ENCODE results near the gene OR51G2.

The OR51G2 gene

DNA sequence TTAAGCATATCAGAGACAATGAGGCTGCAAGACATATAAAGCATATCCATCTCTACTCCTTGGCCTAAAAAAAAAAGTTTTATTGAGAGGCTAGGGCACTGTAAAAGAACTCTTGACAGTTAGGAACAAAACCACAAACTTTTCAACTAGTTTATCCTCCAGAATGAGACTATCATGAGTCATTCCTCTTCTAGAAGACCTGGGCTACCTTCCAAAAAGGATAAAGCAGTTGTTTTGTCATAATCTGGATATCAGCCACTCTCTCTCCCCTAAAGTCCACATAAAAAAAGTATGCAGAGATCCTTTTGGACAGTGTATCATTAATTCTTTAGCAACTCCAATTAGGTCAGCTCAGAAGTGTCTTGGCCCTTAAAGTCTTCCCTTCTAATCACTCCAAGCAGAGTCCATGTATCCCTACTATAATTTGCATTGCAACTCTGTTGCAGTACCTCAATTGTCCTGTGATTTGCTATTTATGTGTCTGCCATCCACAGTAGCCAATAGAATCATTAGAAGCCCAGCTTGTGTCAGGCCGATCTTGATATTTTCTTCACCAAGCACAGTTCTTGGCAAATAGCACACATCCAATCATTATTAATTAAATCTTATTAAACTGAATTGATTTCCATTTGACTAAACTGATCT is 27.0 kb downstream of the OR51G2 start:
- peak; percentile 87 for DNase-seq (ENCODE audit: low read depth)
- TF ChIP-seq, protein P1, sequence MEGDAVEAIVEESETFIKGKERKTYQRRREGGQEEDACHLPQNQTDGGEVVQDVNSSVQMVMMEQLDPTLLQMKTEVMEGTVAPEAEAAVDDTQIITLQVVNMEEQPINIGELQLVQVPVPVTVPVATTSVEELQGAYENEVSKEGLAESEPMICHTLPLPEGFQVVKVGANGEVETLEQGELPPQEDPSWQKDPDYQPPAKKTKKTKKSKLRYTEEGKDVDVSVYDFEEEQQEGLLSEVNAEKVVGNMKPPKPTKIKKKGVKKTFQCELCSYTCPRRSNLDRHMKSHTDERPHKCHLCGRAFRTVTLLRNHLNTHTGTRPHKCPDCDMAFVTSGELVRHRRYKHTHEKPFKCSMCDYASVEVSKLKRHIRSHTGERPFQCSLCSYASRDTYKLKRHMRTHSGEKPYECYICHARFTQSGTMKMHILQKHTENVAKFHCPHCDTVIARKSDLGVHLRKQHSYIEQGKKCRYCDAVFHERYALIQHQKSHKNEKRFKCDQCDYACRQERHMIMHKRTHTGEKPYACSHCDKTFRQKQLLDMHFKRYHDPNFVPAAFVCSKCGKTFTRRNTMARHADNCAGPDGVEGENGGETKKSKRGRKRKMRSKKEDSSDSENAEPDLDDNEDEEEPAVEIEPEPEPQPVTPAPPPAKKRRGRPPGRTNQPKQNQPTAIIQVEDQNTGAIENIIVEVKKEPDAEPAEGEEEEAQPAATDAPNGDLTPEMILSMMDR (IDR thresholded peaks at IDR 0.05; ENCODE audit: low read length, missing control alignments): peak; percentile 29
- no peak overlapping the region for H3K4me3 ChIP-seq (replicated peaks; ENCODE audit: low read depth, low read length)

DNA sequence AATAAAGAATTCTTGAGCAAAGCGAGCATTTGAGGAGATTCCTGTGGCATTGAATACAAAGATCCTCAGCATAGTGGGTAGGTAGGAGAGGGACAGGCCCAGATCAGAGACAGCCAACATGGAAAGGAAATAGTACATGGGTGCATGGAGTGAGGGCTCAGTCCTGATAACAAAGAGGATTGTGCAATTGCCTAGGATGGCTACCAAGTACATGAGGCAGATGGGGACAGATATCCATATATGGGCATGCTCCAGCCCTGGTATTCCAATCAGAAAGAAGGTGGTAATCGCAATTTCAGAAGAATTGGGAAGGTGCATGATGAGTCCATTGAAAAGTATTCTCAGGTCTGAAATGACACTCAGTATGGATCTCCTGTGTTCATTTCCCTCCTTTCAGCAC is 28.9 kb downstream of the OR51G2 start:
- TF ChIP-seq, protein P1 (IDR thresholded peaks at IDR 0.05; ENCODE audit: low read length, missing control alignments): no peak
- peak; percentile 51 for DNase-seq (ENCODE audit: low read depth)

DNA sequence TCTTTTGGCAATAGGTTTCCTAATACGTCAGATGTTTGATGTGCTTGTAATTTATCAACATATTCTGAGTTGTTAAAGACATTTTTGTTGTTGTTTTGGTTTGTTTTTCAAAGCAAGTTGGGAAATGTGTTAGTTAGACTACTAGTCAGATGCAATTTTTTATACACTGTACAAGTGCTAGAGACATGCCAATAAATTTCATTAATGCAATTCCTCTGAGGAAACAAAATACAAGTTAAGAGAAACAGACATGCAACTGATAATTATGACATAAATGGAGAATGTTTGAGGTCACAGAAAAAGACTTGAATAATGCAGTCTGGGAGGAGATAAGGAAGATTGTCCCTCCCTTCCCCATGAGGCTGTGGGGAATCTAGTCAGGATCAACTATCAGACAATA is 31.6 kb downstream of the OR51G2 start:
- H3K4me3 ChIP-seq (replicated peaks; ENCODE audit: low read depth, low read length): no peak overlapping the region
- TF ChIP-seq, protein P1 (IDR thresholded peaks at IDR 0.05; ENCODE audit: low read length, missing control alignments): no peak
- DNase-seq (ENCODE audit: low read depth): no peak

More for the DNA sequence above, 28.9 kb downstream of the OR51G2 start:
- H3K4me3 ChIP-seq (replicated peaks; ENCODE audit: low read depth, low read length): no peak overlapping the region

DNA sequence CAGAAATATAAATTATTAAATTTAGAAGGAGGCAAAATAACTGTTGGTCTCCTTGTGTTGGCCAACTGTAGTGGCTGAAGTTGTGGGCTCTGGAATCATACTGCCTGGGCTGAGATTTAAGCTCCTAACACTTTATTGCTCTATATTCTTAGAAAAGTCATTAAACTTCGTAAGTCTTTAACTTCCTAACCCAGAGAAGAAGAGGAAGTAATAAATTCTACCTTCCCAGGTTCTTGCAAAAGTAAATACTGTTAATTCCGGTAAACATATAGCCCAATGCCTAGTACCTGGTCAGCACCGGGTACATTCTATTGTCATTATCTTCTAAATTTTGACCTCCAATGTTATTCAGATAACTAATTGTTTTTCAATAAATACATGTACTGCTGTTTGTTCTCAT is 33.0 kb downstream of the OR51G2 start:
- no peak for DNase-seq (ENCODE audit: low read depth)
- H3K4me3 ChIP-seq (replicated peaks; ENCODE audit: low read depth, low read length): no peak overlapping the region
- TF ChIP-seq, protein P1 (IDR thresholded peaks at IDR 0.05; ENCODE audit: low read length, missing control alignments): no peak

DNA sequence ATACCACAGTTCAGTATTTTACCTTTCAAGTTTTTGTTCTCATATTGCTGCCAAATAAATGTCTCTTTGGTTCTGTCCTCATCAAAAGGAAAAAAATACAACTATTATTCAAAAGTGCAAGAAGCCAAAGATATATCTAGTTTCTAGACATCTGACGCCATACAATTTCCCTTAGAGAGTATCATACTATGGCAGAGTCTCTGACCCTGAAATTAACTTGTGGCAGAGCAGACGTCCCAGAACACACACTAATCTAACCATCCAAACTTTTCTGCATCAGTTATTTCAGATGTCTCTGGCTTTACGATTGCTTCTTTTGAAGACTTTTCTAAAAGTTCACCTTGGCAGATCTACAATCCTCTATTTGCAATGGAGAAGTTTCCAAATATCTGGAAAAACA is 34.8 kb downstream of the OR51G2 start:
- DNase-seq (ENCODE audit: low read depth): no peak
- TF ChIP-seq, protein P1 (IDR thresholded peaks at IDR 0.05; ENCODE audit: low read length, missing control alignments): no peak
- no peak overlapping the region for H3K4me3 ChIP-seq (replicated peaks; ENCODE audit: low read depth, low read length)

DNA sequence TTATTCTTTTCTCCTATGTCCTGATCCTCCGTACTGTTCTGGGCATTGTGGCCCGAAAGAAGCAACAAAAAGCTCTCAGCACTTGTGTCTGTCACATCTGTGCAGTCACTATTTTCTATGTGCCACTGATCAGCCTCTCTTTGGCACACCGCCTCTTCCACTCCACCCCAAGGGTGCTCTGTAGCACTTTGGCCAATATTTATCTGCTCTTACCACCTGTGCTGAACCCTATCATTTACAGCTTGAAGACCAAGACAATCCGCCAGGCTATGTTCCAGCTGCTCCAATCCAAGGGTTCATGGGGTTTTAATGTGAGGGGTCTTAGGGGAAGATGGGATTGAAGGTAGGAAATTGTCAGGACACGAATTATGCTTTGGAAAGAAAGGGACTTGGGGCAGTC is 36.6 kb downstream of the OR51G2 start:
- TF ChIP-seq, protein P1 (IDR thresholded peaks at IDR 0.05; ENCODE audit: low read length, missing control alignments): no peak
- H3K4me3 ChIP-seq (replicated peaks; ENCODE audit: low read depth, low read length): no peak overlapping the region
- no peak for DNase-seq (ENCODE audit: low read depth)

DNA sequence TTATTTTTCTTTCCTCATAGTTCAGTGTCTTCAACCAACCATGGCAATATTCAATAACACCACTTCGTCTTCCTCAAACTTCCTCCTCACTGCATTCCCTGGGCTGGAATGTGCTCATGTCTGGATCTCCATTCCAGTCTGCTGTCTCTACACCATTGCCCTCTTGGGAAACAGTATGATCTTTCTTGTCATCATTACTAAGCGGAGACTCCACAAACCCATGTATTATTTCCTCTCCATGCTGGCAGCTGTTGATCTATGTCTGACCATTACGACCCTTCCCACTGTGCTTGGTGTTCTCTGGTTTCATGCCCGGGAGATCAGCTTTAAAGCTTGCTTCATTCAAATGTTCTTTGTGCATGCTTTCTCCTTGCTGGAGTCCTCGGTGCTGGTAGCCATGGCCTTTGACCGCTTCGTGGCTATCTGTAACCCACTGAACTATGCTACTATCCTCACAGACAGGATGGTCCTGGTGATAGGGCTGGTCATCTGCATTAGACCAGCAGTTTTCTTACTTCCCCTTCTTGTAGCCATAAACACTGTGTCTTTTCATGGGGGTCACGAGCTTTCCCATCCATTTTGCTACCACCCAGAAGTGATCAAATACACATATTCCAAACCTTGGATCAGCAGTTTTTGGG is 37.2 kb downstream of the OR51G2 start, which contains the start of gene OR51T1:
OR51T1 (plus strand) TSS at position 41 of the 641 bp plus-strand sequence; CDS start at position 41, 0 bp downstream.
- TF ChIP-seq, protein P1 (IDR thresholded peaks at IDR 0.05; ENCODE audit: low read length, missing control alignments): no peak
- DNase-seq (ENCODE audit: low read depth): peak; percentile 13
- no peak within 1 kb of the TSS for H3K4me3 ChIP-seq (replicated peaks; ENCODE audit: low read depth, low read length)

All from fibroblast of pulmonary artery (primary cell).